ENCODE data around the gene CERT1. TPM values are rescaled to one million over a fixed set of nuclear protein-coding genes. Genes with fewer than 3 reads are reported as not detected.

The CERT1 gene
- total and polyA plus RNA-seq, 2 experiments from 2014 or later, result 15.6 to 42.0 TPM

- no peak for TF ChIP-seq EZH2 (IDR thresholded peaks at IDR 0.05; ENCODE audit: borderline replicate concordance)
- no peak for TF ChIP-seq CTCF (IDR thresholded peaks at IDR 0.05; ENCODE audit: poor library complexity)
- no peak for TF ChIP-seq EZH2phosphoT487 (IDR thresholded peaks at IDR 0.05; ENCODE audit: low read depth, severe bottlenecking, unreplicated experiment)
Observed at GRCh38 chr5:75381456-75381855, 130.0 kb downstream of the CERT1 start.

GRCh38 chr5:75380099-75380498 lies 131.3 kb downstream of the CERT1 start:
- Histone ChIP-seq H3K27ac (no peak overlapping the region), H3K27me3 (no peaks in the 10 kb centered on the region), H4K20me1 (ENCODE audit: insufficient read depth, poor library complexity, severe bottlenecking) (peaks cover 3% of the 10 kb centered on the region), H3K4me1 (ENCODE audit: insufficient read depth) (no peaks in the 10 kb centered on the region), H3K36me3 (replicated peaks; ENCODE audit: insufficient read depth, low read depth) (no peaks in the 10 kb centered on the region), H3K4me2 (no peak overlapping the region), H3K9me2 (replicated peaks; ENCODE audit: insufficient read depth) (no peaks in the 10 kb centered on the region), H3K79me2 (no peaks in the 10 kb centered on the region), H3K4me3 (no peak overlapping the region), H2AFZ (no peak overlapping the region), H3K9me3 (ENCODE audit: low read depth) (no peaks in the 10 kb centered on the region)
- TF ChIP-seq CTCF (IDR thresholded peaks at IDR 0.05; ENCODE audit: poor library complexity), result no peak
- TF ChIP-seq EZH2phosphoT487 (IDR thresholded peaks at IDR 0.05; ENCODE audit: low read depth, severe bottlenecking, unreplicated experiment), result no peak
- no peak for TF ChIP-seq EZH2 (IDR thresholded peaks at IDR 0.05; ENCODE audit: borderline replicate concordance)
- DNase-seq (ENCODE audit: low spot score), result no peak
- WGBS (ENCODE audit: low lambda C conversion rate, missing lambda C conversion rate), result 96% methylated on average over 1 of the region's 1 CpG

More at GRCh38 chr5:75381456-75381855, 130.0 kb downstream of the CERT1 start:
- Histone ChIP-seq H3K36me3 (replicated peaks; ENCODE audit: insufficient read depth, low read depth) (no peaks in the 10 kb centered on the region), H3K4me3 (no peak overlapping the region), H3K9me2 (replicated peaks; ENCODE audit: insufficient read depth) (no peaks in the 10 kb centered on the region), H3K4me2 (no peak overlapping the region), H3K79me2 (no peaks in the 10 kb centered on the region), H4K20me1 (ENCODE audit: insufficient read depth, poor library complexity, severe bottlenecking) (peaks cover 3% of the 10 kb centered on the region), H3K27ac (no peak overlapping the region), H2AFZ (no peak overlapping the region), H3K27me3 (no peaks in the 10 kb centered on the region), H3K9me3 (ENCODE audit: low read depth) (no peaks in the 10 kb centered on the region), H3K4me1 (ENCODE audit: insufficient read depth) (no peaks in the 10 kb centered on the region)
- WGBS (ENCODE audit: low lambda C conversion rate, missing lambda C conversion rate), result 90% methylated on average over 4 of the region's 4 CpGs
- no peak for DNase-seq (ENCODE audit: low spot score)

GRCh38 chr5:75375414-75375813 lies 136.0 kb downstream of the CERT1 start:
- Histone ChIP-seq H3K4me1 (ENCODE audit: insufficient read depth) (no peaks in the 10 kb centered on the region), H3K4me2 (no peak overlapping the region), H3K79me2 (no peaks in the 10 kb centered on the region), H4K20me1 (ENCODE audit: insufficient read depth, poor library complexity, severe bottlenecking) (peaks cover 3% of the 10 kb centered on the region), H3K36me3 (replicated peaks; ENCODE audit: insufficient read depth, low read depth) (no peaks in the 10 kb centered on the region), H3K27me3 (no peaks in the 10 kb centered on the region), H2AFZ (no peak overlapping the region), H3K9me3 (ENCODE audit: low read depth) (no peaks in the 10 kb centered on the region), H3K9me2 (replicated peaks; ENCODE audit: insufficient read depth) (no peaks in the 10 kb centered on the region), H3K27ac (no peak overlapping the region), H3K4me3 (no peak overlapping the region)
- DNase-seq (ENCODE audit: low spot score), result no peak
- WGBS (ENCODE audit: low lambda C conversion rate, missing lambda C conversion rate), result 96% methylated on average over 4 of the region's 4 CpGs
- no peak for TF ChIP-seq EZH2 (IDR thresholded peaks at IDR 0.05; ENCODE audit: borderline replicate concordance)
- no peak for TF ChIP-seq EZH2phosphoT487 (IDR thresholded peaks at IDR 0.05; ENCODE audit: low read depth, severe bottlenecking, unreplicated experiment)
- no peak for TF ChIP-seq CTCF (IDR thresholded peaks at IDR 0.05; ENCODE audit: poor library complexity)

- H3K9me2 ChIP-seq (replicated peaks; ENCODE audit: insufficient read depth), result no peaks in the 10 kb centered on the region
- H3K4me2 ChIP-seq, result no peak overlapping the region
- no peak overlapping the region for H3K4me3 ChIP-seq
- H3K36me3 ChIP-seq (replicated peaks; ENCODE audit: insufficient read depth, low read depth), result no peaks in the 10 kb centered on the region
- no peaks in the 10 kb centered on the region for H3K27me3 ChIP-seq
- no peaks in the 10 kb centered on the region for H3K79me2 ChIP-seq
- H4K20me1 ChIP-seq (ENCODE audit: insufficient read depth, poor library complexity, severe bottlenecking), result peaks cover 3% of the 10 kb centered on the region
- H2AFZ ChIP-seq, result no peak overlapping the region
- TF ChIP-seq EZH2 (IDR thresholded peaks at IDR 0.05; ENCODE audit: borderline replicate concordance), result no peak
- no peak for TF ChIP-seq EZH2phosphoT487 (IDR thresholded peaks at IDR 0.05; ENCODE audit: low read depth, severe bottlenecking, unreplicated experiment)
- TF ChIP-seq CTCF (IDR thresholded peaks at IDR 0.05; ENCODE audit: poor library complexity), result no peak
- WGBS (ENCODE audit: low lambda C conversion rate, missing lambda C conversion rate), result 95% methylated on average over 12 of the region's 12 CpGs
- DNase-seq (ENCODE audit: low spot score), result no peak
- H3K27ac ChIP-seq, result no peak overlapping the region
- H3K4me1 ChIP-seq (ENCODE audit: insufficient read depth), result no peaks in the 10 kb centered on the region
- no peaks in the 10 kb centered on the region for H3K9me3 ChIP-seq (ENCODE audit: low read depth)
Observed at GRCh38 chr5:75374394-75374814, 137.0 kb downstream of the CERT1 start.
